Neural crest cell (in vitro differentiated cells): ENCODE data around the gene TRIO. TPM values are rescaled to one million over a fixed set of nuclear protein-coding genes. Genes with fewer than 3 reads are reported as not detected.

Experiments used
- DNase-seq: peaks from one replicate; pipeline ENCODE4 v3.0.0; 2021; ENCODE audit warnings: low read depth, mixed read lengths, low spot score
- H3K27ac Mint-ChIP-seq: one replicate; pipeline ENCODE4 v1.8.0; 2021; ENCODE audit warnings: mild to moderate bottlenecking, mixed read lengths; ENCODE audit not compliant: unreplicated experiment
- H3K27me3 Mint-ChIP-seq: 2 replicates; pipeline ENCODE4 v1.8.0; 2021; ENCODE audit warnings: low read depth, mild to moderate bottlenecking, mixed read lengths
- H3K36me3 Mint-ChIP-seq: 2 replicates; pipeline ENCODE4 v1.8.0; 2021; ENCODE audit warnings: low read depth, mild to moderate bottlenecking, mixed read lengths
- H3K4me1 Mint-ChIP-seq: 2 replicates; pipeline ENCODE4 v1.8.0; 2021; ENCODE audit warnings: mixed read lengths
- H3K4me3 Mint-ChIP-seq: one replicate; pipeline ENCODE4 v1.8.0; 2021; ENCODE audit warnings: mild to moderate bottlenecking, mixed read lengths
- H3K9me3 Mint-ChIP-seq: 2 replicates; pipeline ENCODE4 v1.8.0; 2021; ENCODE audit warnings: mixed read lengths
- total RNA-seq: library from RNA; stranded (reverse); gene quantifications from 2 replicates; pipeline ENCODE4 v1.2.1, GENCODE V29; 2021
- TF ChIP-seq, protein P1 (sequence below): fragments of 200-600 bp; sonication (generic); conservative IDR thresholded peaks from 2 replicates; pipeline ENCODE4 v1.5.0; 2021; ENCODE audit warnings: antibody characterized with exemption, mild to moderate bottlenecking

The TRIO gene
- total RNA-seq, 1 donor from 2014 or later, result 134 TPM

DNA sequence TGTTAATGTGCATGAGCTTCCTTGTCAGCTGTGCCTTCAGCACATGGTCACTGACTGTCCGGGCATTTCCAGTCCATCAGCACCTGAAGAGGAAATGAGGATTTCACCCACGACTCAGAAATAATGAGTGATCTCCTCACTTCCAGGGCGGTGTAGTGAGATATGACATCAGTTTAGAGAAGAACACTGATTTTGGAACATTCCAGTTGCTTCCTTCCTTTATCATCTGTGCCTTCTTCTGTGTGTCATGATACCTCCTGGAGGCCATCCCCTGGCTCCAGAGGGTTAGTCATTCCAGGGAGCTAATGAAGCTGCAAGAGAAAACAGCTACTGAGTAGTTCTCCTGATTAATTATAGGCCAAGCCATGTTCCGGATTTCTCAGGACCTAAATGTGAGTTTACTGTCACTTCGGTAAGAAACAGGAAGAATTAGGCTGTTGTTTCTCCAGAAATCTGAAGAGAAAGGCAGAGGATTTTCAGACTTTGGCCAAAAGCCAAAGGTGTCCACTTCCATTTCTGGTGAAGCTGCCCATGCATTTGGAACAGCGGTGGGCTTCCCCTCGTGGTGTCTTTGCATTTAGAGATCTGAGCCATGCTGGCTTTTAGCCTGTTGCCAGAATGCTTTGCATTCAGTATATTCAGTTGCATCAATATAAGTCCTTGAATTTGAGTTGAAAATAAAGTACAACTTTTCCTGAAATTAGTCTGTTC is 277.1 kb downstream of the TRIO start:
- Mint-ChIP-seq H3K4me1 (peaks cover 36% of the 10 kb centered on the region), H3K27me3 (no peaks in the 10 kb centered on the region), H3K36me3 (peaks cover 34% of the 10 kb centered on the region), H3K4me3 (no peak overlapping the region), H3K27ac (no peak overlapping the region), H3K9me3 (no peaks in the 10 kb centered on the region)
- TF ChIP-seq, protein P1, sequence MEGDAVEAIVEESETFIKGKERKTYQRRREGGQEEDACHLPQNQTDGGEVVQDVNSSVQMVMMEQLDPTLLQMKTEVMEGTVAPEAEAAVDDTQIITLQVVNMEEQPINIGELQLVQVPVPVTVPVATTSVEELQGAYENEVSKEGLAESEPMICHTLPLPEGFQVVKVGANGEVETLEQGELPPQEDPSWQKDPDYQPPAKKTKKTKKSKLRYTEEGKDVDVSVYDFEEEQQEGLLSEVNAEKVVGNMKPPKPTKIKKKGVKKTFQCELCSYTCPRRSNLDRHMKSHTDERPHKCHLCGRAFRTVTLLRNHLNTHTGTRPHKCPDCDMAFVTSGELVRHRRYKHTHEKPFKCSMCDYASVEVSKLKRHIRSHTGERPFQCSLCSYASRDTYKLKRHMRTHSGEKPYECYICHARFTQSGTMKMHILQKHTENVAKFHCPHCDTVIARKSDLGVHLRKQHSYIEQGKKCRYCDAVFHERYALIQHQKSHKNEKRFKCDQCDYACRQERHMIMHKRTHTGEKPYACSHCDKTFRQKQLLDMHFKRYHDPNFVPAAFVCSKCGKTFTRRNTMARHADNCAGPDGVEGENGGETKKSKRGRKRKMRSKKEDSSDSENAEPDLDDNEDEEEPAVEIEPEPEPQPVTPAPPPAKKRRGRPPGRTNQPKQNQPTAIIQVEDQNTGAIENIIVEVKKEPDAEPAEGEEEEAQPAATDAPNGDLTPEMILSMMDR, result no peak
- no peak for DNase-seq

DNA sequence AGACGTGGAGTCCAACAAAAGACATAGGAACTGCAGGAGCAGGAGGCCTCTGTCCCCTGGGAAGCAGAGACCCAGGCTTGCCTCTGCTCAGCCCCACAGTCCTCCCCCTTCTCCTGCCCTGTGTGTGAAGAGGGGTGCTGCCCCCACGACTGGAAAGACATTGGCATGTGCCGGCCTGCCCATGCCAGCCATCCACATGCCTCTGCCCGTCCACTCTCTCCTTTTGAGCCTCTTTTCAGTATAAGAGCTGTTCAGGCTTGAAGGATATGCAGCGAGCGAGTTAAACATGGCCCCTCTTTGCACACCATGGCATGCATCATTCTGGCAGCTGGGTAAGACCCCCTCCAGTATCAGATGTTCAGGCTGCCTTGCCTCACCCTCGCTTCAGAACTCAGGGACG is 278.7 kb downstream of the TRIO start:
- H3K4me1 Mint-ChIP-seq, result peaks cover 39% of the 10 kb centered on the region
- no peak overlapping the region for H3K27ac Mint-ChIP-seq
- no peak overlapping the region for H3K4me3 Mint-ChIP-seq
- no peaks in the 10 kb centered on the region for H3K9me3 Mint-ChIP-seq
- DNase-seq, result no peak
- H3K27me3 Mint-ChIP-seq, result no peaks in the 10 kb centered on the region
- H3K36me3 Mint-ChIP-seq, result peaks cover 39% of the 10 kb centered on the region
- TF ChIP-seq, protein P1, result no peak

DNA sequence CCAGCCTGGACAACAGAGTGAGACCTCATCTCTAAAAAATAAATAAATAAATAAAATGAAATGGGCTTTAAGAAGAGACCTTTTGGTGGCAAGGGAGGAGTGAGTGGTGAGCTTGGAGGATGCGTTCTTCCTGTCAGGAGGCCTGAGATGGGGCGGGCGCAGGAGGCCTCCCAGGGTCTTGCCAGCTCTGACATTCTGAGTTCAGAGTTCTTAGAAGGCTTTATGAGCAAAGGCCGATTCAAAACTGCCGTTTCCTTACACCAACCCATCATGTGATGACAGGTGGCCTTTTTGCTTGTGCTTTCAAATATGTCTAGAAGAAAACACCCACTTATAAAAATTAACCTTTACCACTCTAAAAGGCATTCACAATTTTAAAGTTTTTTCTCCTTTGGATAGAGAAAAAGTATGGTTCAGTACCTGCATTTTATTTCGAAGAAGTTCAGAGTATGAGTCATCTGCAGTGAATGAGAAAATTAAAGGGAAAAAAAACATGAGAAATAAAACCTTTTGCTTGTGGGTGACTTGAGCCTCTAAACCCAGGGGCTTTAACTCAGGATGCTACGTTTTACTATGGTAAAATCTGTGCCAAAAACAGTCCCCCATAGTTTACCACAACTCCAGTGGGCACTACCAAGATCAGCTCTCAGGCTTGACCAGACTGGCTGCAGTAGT is 281.0 kb downstream of the TRIO start:
- no peak overlapping the region for H3K4me3 Mint-ChIP-seq
- H3K27me3 Mint-ChIP-seq, result no peaks in the 10 kb centered on the region
- peaks cover 25% of the 10 kb centered on the region for H3K4me1 Mint-ChIP-seq
- DNase-seq, result no peak
- TF ChIP-seq, protein P1, result no peak
- H3K36me3 Mint-ChIP-seq, result peaks cover 30% of the 10 kb centered on the region
- no peaks in the 10 kb centered on the region for H3K9me3 Mint-ChIP-seq
- no peak overlapping the region for H3K27ac Mint-ChIP-seq

GRCh38 chr5:14425559-14425958 is 282.4 kb downstream of the TRIO start:
- H3K4me1 Mint-ChIP-seq, result peaks cover 32% of the 10 kb centered on the region
- TF ChIP-seq, protein P1, result no peak
- H3K27me3 Mint-ChIP-seq, result no peaks in the 10 kb centered on the region
- H3K36me3 Mint-ChIP-seq, result peaks cover 30% of the 10 kb centered on the region
- DNase-seq, result no peak
- H3K27ac Mint-ChIP-seq, result no peak overlapping the region
- H3K4me3 Mint-ChIP-seq, result no peak overlapping the region
- no peaks in the 10 kb centered on the region for H3K9me3 Mint-ChIP-seq

- TF ChIP-seq, protein P1, result no peak
- DNase-seq, result no peak
- no peak overlapping the region for H3K4me3 Mint-ChIP-seq
- H3K36me3 Mint-ChIP-seq, result peaks cover 24% of the 10 kb centered on the region
- H3K9me3 Mint-ChIP-seq, result no peaks in the 10 kb centered on the region
- H3K27ac Mint-ChIP-seq, result no peak overlapping the region
- no peaks in the 10 kb centered on the region for H3K27me3 Mint-ChIP-seq
- peaks cover 38% of the 10 kb centered on the region for H3K4me1 Mint-ChIP-seq
These were observed 283.4 kb downstream of the TRIO start for GRCh38 chr5:14426521-14426920.
